Aorta (tissue), 5 donors: ENCODE measurements around the gene RAB6A. TPM values are rescaled to one million over a fixed set of nuclear protein-coding genes. Genes with fewer than 3 reads are reported as not detected.

Experiments used
- ATAC-seq: fragments of 200-7000 bp; cut with Tn5 transposase; one replicate; pipeline ENCODE4 v1.9.1; 2022; ENCODE audit warnings: moderate library complexity; ENCODE audit not compliant: low FRiP score
- DNase-seq, 2 donors: peaks; one replicate each; pipeline ENCODE4 v3.0.0-alpha.2; 2020
- H3K27ac ChIP-seq, 2 donors: one replicate each; pipeline ENCODE4 v1.5.1; 2013; ENCODE audit warnings: low read length in 2 of 2, mild to moderate bottlenecking in 2 of 2, moderate library complexity in 2 of 2, control low read depth in 1 of 2, inconsistent platforms in 1 of 2, low read depth in 1 of 2
- H3K27me3 ChIP-seq, 2 donors: one replicate each; pipeline ENCODE4 v1.6.1; 2013; ENCODE audit warnings: control low read depth in 1 of 2, low read length in 1 of 2, mild to moderate bottlenecking in 1 of 2, moderate library complexity in 1 of 2; ENCODE audit not compliant: insufficient read depth in 2 of 2, control insufficient read depth in 1 of 2
- H3K36me3 ChIP-seq, 2 donors: one replicate each; pipeline ENCODE4 v1.6.1; 2013; ENCODE audit warnings: control low read depth in 1 of 2, low read length in 1 of 2, mild to moderate bottlenecking in 1 of 2; ENCODE audit not compliant: insufficient read depth in 2 of 2, control insufficient read depth in 1 of 2
- H3K4me1 ChIP-seq, 2 donors: one replicate each; pipeline ENCODE4 v1.6.1; 2013; ENCODE audit warnings: low read length in 2 of 2, control low read depth in 1 of 2, mild to moderate bottlenecking in 1 of 2, moderate library complexity in 1 of 2; ENCODE audit not compliant: insufficient read depth in 2 of 2, control insufficient read depth in 1 of 2
- H3K4me3 ChIP-seq, 2 donors: one replicate each; pipeline ENCODE4 v1.5.1; 2013; ENCODE audit warnings: low read length in 2 of 2, control low read depth in 1 of 2, mild to moderate bottlenecking in 1 of 2
- H3K9me3 ChIP-seq: one replicate; pipeline ENCODE4 v1.6.1; 2013; ENCODE audit warnings: mild to moderate bottlenecking, low read length; ENCODE audit not compliant: control insufficient read depth
- WGBS, 2 donors: extraction: QIAGEN DNeasy Blood & Tissue Kit; methylation state at CpG; one replicate each; pipeline ENCODE4 v1.1.7; 2013; 5-methylcytosine and 5-hydroxymethylcytosine counted together
- intact Hi-C, 2 donors: fragments of 100-400 bp; cut with DNase I; formaldehyde crosslinking; loops; one replicate each; pipeline versions ENCODE4 v1.14.2 to v1.15.0; 2022
- polyA plus RNA-seq, 2 donors: library from polyadenylated mRNA; stranded (reverse); fragments of 200-250 nt; gene quantifications; one replicate each; pipeline ENCODE4 v1.2.3, GENCODE V29; 2013
- total RNA-seq, 2 donors: library from RNA; stranded (reverse); fragmentation: NEBNext Ultra II Directional; extraction: Animal tissue kit (Norgen Biotek cat#: 25700); gene quantifications; one replicate each; pipeline ENCODE4 v1.2.1, GENCODE V29; 2021
- donor health status: healthy with polysubstance abuse.
- donor health status: Bipolar disorder and iron deficiency.
- donor health status: DM: no; HTN: no; CAD: no.
- donor health status: DM: no; HTN: no; CAD: no.
- donor health status: DM: yes; HTN: yes; CAD: no.

Gene RAB6A
- total and polyA plus RNA-seq, 4 donors: 72.1 to 158 (median 146) TPM

- no peaks in the 10 kb centered on the region for H3K36me3 ChIP-seq
- no peaks in the 10 kb centered on the region for H3K9me3 ChIP-seq
- ATAC-seq: no peak
- H3K4me3 ChIP-seq: no peak overlapping the region
- no peaks in the 10 kb centered on the region for H3K27me3 ChIP-seq
- DNase-seq: no peak
- no peak overlapping the region for H3K27ac ChIP-seq
- 84% methylated on average over 2 of the region's 2 CpGs for WGBS, 2 donors
- intact Hi-C loops: no loop called here
- H3K4me1 ChIP-seq: no peaks in the 10 kb centered on the region
These were observed 32.9 kb downstream of the RAB6A start for GRCh38 chr11:73728000-73728399.

GRCh38 chr11:73726825-73727224, 34.0 kb downstream of the RAB6A start:
- Histone ChIP-seq H3K27me3 (no peaks in the 10 kb centered on the region), H3K4me3 (no peak overlapping the region), H3K9me3 (no peaks in the 10 kb centered on the region), H3K4me1 (no peaks in the 10 kb centered on the region), H3K27ac (no peak overlapping the region), H3K36me3 (no peaks in the 10 kb centered on the region)
- intact Hi-C loops: no loop called here
- DNase-seq (no peak), ATAC-seq (no peak)
- WGBS, 2 donors: 81 to 86% methylated on average over 2 of the region's 2 CpGs

GRCh38 chr11:73717136-73717535, 43.7 kb downstream of the RAB6A start:
- no peak overlapping the region for H3K4me3 ChIP-seq
- 84% methylated on average over 3 of the region's 3 CpGs for WGBS, 2 donors
- no peak overlapping the region for H3K27ac ChIP-seq
- intact Hi-C loops: no loop called here
- DNase-seq: no peak
- H3K27me3 ChIP-seq: no peaks in the 10 kb centered on the region
- no peaks in the 10 kb centered on the region for H3K36me3 ChIP-seq
- H3K4me1 ChIP-seq: no peaks in the 10 kb centered on the region
- no peaks in the 10 kb centered on the region for H3K9me3 ChIP-seq
- no peak for ATAC-seq

GRCh38 chr11:73716153-73717056, 44.5 kb downstream of the RAB6A start:
- Histone ChIP-seq H3K27me3 (no peaks in the 10 kb centered on the region), H3K36me3 (no peaks in the 10 kb centered on the region)

GRCh38 chr11:73715541-73715940, 45.3 kb downstream of the RAB6A start:
- H3K4me1 ChIP-seq: no peaks in the 10 kb centered on the region
- intact Hi-C loops: no loop called here
- DNase-seq (no peak), ATAC-seq (no peak)
- H3K27ac ChIP-seq: no peak overlapping the region
- WGBS, 2 donors: 80 to 83% methylated on average over 2 of the region's 2 CpGs
- H3K36me3 ChIP-seq: no peaks in the 10 kb centered on the region
- no peak overlapping the region for H3K4me3 ChIP-seq
- no peaks in the 10 kb centered on the region for H3K9me3 ChIP-seq
- H3K27me3 ChIP-seq: no peaks in the 10 kb centered on the region

More at GRCh38 chr11:73716153-73717056, 44.5 kb downstream of the RAB6A start:
- WGBS, 2 donors: 55 to 59% methylated on average over 1 of the region's 1 CpG
- ATAC-seq: no peak
- intact Hi-C loops: no loop called here
- Histone ChIP-seq H3K4me3 (no peak overlapping the region), H3K4me1 (no peaks in the 10 kb centered on the region), H3K9me3 (no peaks in the 10 kb centered on the region), H3K27ac (no peak overlapping the region)
- DNase-seq: no peak

GRCh38 chr11:73710964-73711363, 49.9 kb downstream of the RAB6A start:
- DNase-seq (no peak), ATAC-seq (no peak)
- no peaks in the 10 kb centered on the region for H3K36me3 ChIP-seq
- no peaks in the 10 kb centered on the region for H3K4me1 ChIP-seq
- H3K9me3 ChIP-seq: no peaks in the 10 kb centered on the region
- H3K27ac ChIP-seq: no peak overlapping the region
- H3K4me3 ChIP-seq: no peak overlapping the region
- no peaks in the 10 kb centered on the region for H3K27me3 ChIP-seq
- intact Hi-C loops: no loop called here
- 89 to 92% methylated on average over 3 of the region's 3 CpGs for WGBS, 2 donors

GRCh38 chr11:73705053-73705452, 55.8 kb downstream of the RAB6A start:
- H3K27ac ChIP-seq: no peak overlapping the region
- H3K4me1 ChIP-seq: no peaks in the 10 kb centered on the region
- H3K27me3 ChIP-seq: no peaks in the 10 kb centered on the region
- intact Hi-C loops: no loop called here
- H3K4me3 ChIP-seq: no peak overlapping the region
- DNase-seq (no peak), ATAC-seq (no peak)
- WGBS, 2 donors: 95 to 100% methylated on average over 1 of the region's 1 CpG
- H3K9me3 ChIP-seq: no peaks in the 10 kb centered on the region
- no peaks in the 10 kb centered on the region for H3K36me3 ChIP-seq

- DNase-seq: no peak
- no peaks in the 10 kb centered on the region for H3K9me3 ChIP-seq
- H3K27me3 ChIP-seq: no peaks in the 10 kb centered on the region
- H3K36me3 ChIP-seq: no peaks in the 10 kb centered on the region
- ATAC-seq: no peak
- H3K4me1 ChIP-seq: no peaks in the 10 kb centered on the region
- no peak overlapping the region for H3K4me3 ChIP-seq
- 91 to 93% methylated on average over 4 of the region's 4 CpGs for WGBS, 2 donors
- intact Hi-C loops: no loop called here
- no peak overlapping the region for H3K27ac ChIP-seq
These were observed 66.9 kb downstream of the RAB6A start for GRCh38 chr11:73693899-73694525.

GRCh38 chr11:73680687-73681086, 80.2 kb downstream of the RAB6A start:
- no peak for ATAC-seq
- DNase-seq: no peak
- no peaks in the 10 kb centered on the region for H3K27me3 ChIP-seq

More at GRCh38 chr11:73680687-73681086, 80.2 kb downstream of the RAB6A start:
- Histone ChIP-seq H3K4me3 (no peak overlapping the region), H3K36me3 (peaks cover 0 to 1% of the 10 kb centered on the region in 2 donors), H3K9me3 (no peaks in the 10 kb centered on the region), H3K4me1 (no peaks in the 10 kb centered on the region), H3K27ac (no peak overlapping the region)
- intact Hi-C loops: no loop called here
- 51 to 52% methylated on average over 2 of the region's 2 CpGs for WGBS, 2 donors
